Fibroblast of the aortic adventitia (primary cell): ENCODE data around the gene SLC46A3. TPM values are rescaled to one million over a fixed set of nuclear protein-coding genes. Genes with fewer than 3 reads are reported as not detected.

ENCODE experiments used
- DNase-seq: peaks from one replicate; pipeline ENCODE4 v3.0.0-alpha.2; 2010; ENCODE audit warnings: low read depth
- H3K4me3 ChIP-seq: 2 replicates; pipeline ENCODE4 v1.5.1; 2011; ENCODE audit warnings: low read depth, mild to moderate bottlenecking, control low read depth, low read length, moderate library complexity
- total RNA-seq: library from RNA; depleted of rRNA; stranded (reverse); fragments of >200 nt; gene quantifications from 2 replicates; pipeline ENCODE4 v1.2.3, GENCODE V29; 2012; ENCODE audit warnings: low replicate concordance
- TF ChIP-seq, protein P1 (sequence below): IDR thresholded peaks from 2 replicates; pipeline ENCODE4 v1.5.1; 2011; ENCODE audit warnings: mild to moderate bottlenecking, low read length, control low read depth, inconsistent platforms; ENCODE audit not compliant: insufficient read depth

Gene SLC46A3
- total RNA-seq, 1 donor = 3.4 TPM

DNA sequence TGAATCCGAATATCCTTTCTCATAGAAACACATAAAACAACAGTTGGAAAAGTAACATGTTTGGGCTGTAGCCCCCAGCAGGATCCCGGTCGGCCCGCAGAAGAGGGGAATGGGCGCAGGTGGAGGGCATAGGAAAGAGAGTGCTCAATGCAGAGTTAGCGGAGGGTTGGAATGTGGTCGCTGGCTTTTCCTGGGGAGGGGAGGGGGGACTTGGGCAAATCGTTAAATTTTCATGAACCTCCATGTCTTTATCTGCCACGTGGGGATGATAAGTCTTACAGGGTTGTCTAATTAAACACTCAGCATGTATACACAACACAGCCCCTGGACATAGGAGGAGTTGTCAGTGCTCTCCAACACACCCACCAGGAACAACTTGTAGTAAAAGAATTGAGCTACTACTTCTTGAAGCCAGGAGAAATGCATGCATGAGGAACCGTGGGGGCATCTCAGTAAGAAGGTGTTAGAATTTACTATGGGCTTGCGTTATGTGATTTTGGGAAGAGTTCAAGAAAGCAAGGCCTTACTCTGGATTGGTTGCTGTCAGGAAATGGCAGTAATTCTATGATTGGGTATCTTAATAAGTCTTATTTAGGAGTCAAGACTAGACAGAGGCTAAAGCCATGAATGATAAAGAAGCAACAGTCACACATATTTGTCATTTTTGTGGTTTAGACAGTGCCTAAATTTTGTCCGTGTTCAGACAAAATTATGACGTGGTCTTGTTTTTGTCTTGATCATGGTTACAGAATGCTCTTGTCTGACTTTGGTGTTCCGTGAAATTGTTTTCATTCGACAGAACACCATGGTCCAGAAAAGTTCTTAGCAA is 671 bp upstream of the SLC46A3 start:
- peak; percentile 37 for DNase-seq
- TF ChIP-seq, protein P1, sequence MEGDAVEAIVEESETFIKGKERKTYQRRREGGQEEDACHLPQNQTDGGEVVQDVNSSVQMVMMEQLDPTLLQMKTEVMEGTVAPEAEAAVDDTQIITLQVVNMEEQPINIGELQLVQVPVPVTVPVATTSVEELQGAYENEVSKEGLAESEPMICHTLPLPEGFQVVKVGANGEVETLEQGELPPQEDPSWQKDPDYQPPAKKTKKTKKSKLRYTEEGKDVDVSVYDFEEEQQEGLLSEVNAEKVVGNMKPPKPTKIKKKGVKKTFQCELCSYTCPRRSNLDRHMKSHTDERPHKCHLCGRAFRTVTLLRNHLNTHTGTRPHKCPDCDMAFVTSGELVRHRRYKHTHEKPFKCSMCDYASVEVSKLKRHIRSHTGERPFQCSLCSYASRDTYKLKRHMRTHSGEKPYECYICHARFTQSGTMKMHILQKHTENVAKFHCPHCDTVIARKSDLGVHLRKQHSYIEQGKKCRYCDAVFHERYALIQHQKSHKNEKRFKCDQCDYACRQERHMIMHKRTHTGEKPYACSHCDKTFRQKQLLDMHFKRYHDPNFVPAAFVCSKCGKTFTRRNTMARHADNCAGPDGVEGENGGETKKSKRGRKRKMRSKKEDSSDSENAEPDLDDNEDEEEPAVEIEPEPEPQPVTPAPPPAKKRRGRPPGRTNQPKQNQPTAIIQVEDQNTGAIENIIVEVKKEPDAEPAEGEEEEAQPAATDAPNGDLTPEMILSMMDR = no peak
- H3K4me3 ChIP-seq = peak overlapping the region; percentile 78

DNA sequence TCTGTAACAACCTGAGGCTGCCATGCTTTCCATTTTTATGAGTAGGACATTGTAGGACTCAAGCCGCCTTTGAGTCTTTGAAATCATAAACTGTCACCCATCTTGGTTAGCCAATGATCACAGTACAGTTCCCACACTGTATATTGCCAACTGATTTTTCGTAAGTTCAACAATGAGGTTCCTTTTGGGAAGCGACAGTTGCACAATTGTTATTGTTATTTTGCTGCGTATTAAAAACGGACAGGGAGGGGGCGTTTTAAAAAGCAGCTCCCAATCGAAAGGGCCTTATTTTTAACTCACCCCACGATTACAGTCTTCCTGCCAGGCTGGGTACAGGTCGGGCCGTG is 601 bp downstream of the SLC46A3 start:
- H3K4me3 ChIP-seq = peak overlapping the region; percentile 78
- TF ChIP-seq, protein P1 = no peak
- peak; percentile 24 for DNase-seq

DNA sequence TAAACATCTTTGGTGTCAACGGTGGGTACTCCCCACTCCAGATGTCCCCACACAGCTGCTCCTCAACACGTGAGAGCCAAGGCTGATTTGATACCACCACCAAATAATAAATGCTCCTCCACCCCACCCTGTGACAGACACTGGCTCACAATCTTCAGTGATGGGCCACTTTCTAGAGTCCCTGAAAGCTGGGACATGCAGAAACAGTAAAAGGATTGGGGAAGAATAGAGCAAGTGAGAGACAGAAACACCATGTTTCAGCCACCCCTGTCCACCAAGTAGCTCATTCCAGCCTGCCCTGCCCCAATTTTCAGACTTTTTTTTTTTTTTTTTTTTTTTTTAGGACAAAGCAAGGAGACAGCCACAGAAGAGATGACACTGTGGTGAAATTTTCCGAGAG is 1.6 kb downstream of the SLC46A3 start:
- TF ChIP-seq, protein P1 = no peak

DNA sequence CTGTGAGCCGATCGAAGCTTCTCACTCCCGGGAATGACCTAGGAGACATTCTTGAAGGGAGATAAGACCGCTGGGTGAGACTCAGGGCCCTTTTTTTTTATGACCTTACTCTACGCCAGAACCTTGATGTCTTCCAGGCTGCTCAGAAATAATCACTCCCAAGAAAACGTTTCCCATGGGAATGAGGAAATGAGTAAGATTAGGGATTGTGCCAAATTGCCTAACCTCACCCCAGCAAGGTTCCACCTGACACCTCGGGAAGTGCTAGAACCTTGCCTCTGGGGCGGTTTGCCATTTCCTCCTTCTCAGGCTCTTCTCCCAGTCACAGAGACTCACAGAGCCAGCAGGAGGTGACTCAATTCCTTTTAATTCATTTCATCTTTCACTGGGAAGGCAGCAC is 2.3 kb downstream of the SLC46A3 start:
- DNase-seq = peak; percentile 73
- TF ChIP-seq, protein P1 = no peak
- no peak overlapping the region for H3K4me3 ChIP-seq

More for the DNA sequence above, 1.6 kb downstream of the SLC46A3 start:
- H3K4me3 ChIP-seq = no peak overlapping the region
- no peak for DNase-seq

DNA sequence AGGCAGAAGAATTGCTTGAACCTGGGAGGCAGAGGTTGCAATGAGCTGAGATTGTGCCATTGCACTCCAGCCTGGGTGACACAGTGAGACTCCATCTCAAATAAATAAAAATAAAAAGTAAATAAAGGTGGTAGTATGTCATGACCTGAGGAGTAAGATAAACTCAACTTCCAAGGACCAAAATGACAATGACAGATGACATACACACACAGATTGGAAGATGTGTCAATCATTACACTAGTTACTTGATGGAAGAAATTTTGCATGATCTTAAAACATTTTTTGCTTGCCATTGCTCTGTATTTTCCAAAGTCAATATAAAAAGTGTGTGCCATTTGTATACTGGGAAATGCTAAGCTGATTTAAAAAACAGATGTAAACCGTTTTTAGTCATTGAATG is 4.1 kb downstream of the SLC46A3 start:
- no peak for DNase-seq
- TF ChIP-seq, protein P1 = no peak
- no peak overlapping the region for H3K4me3 ChIP-seq

DNA sequence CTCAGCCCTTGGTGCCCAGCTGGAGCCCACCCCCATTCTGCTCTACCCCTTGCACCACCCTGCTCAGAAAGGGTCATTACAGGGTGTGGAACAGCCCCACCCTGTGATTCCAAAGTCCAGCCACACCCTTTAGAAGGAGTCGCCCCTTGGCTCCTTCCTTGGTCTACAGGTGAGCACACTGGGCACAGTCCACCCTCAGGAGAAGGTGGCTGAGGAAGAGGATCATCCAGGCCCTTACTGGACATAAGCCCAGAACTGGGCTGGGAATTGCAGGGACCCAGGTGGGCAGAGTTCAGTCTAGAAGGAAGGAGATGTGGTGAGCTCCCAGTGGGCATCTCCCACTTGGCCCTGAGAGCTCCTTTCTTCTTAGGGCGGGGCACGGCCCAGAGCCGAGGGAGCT is 8.6 kb downstream of the SLC46A3 start:
- DNase-seq = no peak
- H3K4me3 ChIP-seq = no peak overlapping the region
- TF ChIP-seq, protein P1 = no peak
